HPDE6-E6E7 (cell line): Measurements from ENCODE around the gene MICU1.
"Not testable (repeated sequence)": the region's sequence is repeated elsewhere in the genome, so short reads cannot be mapped to it uniquely, and the experiment has no call there.

Experiments used
- DNase-seq: peaks from one replicate; pipeline ENCODE4 v3.0.0; 2011; ENCODE audit warnings: missing footprints; ENCODE audit errors: extremely low spot score

Gene MICU1

GRCh38 chr10:72329290-72330068, 296.4 kb downstream of the MICU1 start:
- no peak for DNase-seq

- DNase-seq = no peak
Measured at GRCh38 chr10:72328829-72329204, 297.1 kb downstream of the MICU1 start.

- DNase-seq = no peak
Measured at GRCh38 chr10:72328045-72328828, 297.6 kb downstream of the MICU1 start.

- not testable (repeated sequence) for DNase-seq
Measured at GRCh38 chr10:72326665-72327603, 298.9 kb downstream of the MICU1 start.

GRCh38 chr10:72325243-72326175, 300.4 kb downstream of the MICU1 start:
- DNase-seq = not testable (repeated sequence)

- DNase-seq = no peak
Measured at GRCh38 chr10:72323771-72324191, 302.1 kb downstream of the MICU1 start.

GRCh38 chr10:72323108-72323749, 302.6 kb downstream of the MICU1 start:
- no peak for DNase-seq

- DNase-seq = peak; percentile 67
Measured at GRCh38 chr10:72322280-72323058, 303.4 kb downstream of the MICU1 start.

- peak; percentile 77 for DNase-seq
Measured at GRCh38 chr10:72322030-72322279, 303.9 kb downstream of the MICU1 start.

- DNase-seq = no peak
Measured at GRCh38 chr10:72321248-72322029, 304.4 kb downstream of the MICU1 start.

GRCh38 chr10:72320676-72321247, 305.1 kb downstream of the MICU1 start:
- DNase-seq = peak; percentile 88

GRCh38 chr10:72319416-72320254, 306.2 kb downstream of the MICU1 start:
- DNase-seq = peak; percentile 69

GRCh38 chr10:72318418-72319262, 307.2 kb downstream of the MICU1 start:
- DNase-seq = no peak
